Fibroblast of lung (primary cell): ENCODE results near the gene BTBD16.

Source experiments
- EZH2 ChIP-seq: IDR thresholded peaks from 2 replicates; pipeline ENCODE4 v1.5.1; 2012; ENCODE audit warnings: low read length, control low read depth, mild to moderate bottlenecking; ENCODE audit errors: missing control alignments
- TF ChIP-seq, protein P1 (sequence below), 2 donors: IDR thresholded peaks in 1 of 2; conservative IDR thresholded peaks in 1 of 2; 1 replicate in 1 of 2; 2 replicates in 1 of 2; pipeline ENCODE4 v1.5.1; 2011 to 2012; ENCODE audit warnings: low read length in 2 of 2, control low read depth in 1 of 2, inconsistent platforms in 1 of 2, low read depth in 1 of 2, mild to moderate bottlenecking in 1 of 2

DNA sequence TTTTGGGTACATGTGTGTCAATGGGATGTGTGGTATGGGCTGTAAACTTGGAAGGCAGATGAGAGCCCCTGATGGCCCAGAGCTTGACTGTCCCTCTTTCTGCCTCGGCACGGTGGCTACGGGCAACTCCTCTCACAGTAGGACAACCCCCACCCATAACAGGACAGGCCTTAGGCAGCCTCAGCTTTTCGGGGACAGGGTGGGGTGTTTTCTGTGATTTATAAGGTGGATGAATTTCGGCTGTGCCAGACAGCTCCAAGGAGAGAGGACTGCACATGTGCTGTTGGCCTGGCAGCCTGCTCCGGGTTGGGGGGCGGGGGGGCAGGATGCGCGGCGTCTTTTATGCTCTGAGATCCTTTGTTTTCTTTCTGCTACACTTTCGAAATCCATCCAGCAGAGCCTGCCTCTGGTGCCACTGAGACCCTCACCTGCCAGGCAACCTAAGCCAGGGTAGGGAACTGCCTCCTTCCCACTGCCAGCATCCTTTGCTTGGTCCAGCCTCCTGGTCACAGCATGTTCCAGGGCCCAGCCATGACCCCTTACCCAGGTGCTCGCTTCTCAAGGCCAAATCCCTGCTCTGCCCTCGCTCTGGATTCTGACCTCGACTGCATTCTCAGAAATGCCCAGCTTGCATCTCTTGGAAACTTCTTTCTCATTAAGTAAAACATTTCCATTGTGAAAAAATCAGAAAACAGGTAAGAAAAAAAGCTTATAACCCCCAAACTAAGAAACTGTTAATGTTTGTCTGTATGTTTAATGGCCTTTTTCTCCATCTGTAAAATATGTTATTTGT is 15.4 kb upstream of the BTBD16 start:
- TF ChIP-seq, protein P1, sequence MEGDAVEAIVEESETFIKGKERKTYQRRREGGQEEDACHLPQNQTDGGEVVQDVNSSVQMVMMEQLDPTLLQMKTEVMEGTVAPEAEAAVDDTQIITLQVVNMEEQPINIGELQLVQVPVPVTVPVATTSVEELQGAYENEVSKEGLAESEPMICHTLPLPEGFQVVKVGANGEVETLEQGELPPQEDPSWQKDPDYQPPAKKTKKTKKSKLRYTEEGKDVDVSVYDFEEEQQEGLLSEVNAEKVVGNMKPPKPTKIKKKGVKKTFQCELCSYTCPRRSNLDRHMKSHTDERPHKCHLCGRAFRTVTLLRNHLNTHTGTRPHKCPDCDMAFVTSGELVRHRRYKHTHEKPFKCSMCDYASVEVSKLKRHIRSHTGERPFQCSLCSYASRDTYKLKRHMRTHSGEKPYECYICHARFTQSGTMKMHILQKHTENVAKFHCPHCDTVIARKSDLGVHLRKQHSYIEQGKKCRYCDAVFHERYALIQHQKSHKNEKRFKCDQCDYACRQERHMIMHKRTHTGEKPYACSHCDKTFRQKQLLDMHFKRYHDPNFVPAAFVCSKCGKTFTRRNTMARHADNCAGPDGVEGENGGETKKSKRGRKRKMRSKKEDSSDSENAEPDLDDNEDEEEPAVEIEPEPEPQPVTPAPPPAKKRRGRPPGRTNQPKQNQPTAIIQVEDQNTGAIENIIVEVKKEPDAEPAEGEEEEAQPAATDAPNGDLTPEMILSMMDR (conservative IDR thresholded peaks at IDR 0.05 in 1 of 2, IDR thresholded peaks at IDR 0.05 in 1 of 2; ENCODE audit: low read depth in 1 of 2, low read length in 2 of 2) = no peak
- TF ChIP-seq EZH2 = no peak
